Nephron (organoid): ENCODE data around the gene ADAMTS1.

Source experiments
- H3K27ac Mint-ChIP-seq, 3 experiments: 2 replicates each; pipeline ENCODE4 v1.8.0; 2020; ENCODE audit warnings: mixed read lengths in 3 of 3, mild to moderate bottlenecking in 2 of 3, moderate library complexity in 1 of 3
- H3K27me3 Mint-ChIP-seq: 2 replicates; pipeline ENCODE4 v1.8.0; 2021; ENCODE audit warnings: low read depth, mild to moderate bottlenecking, moderate library complexity, mixed read lengths
- H3K36me3 Mint-ChIP-seq: 2 replicates; pipeline ENCODE4 v1.8.0; 2020; ENCODE audit warnings: low read depth, mixed read lengths
- H3K4me1 Mint-ChIP-seq: 2 replicates; pipeline ENCODE4 v1.8.0; 2020; ENCODE audit warnings: mixed read lengths
- H3K4me3 Mint-ChIP-seq, 3 experiments: 2 replicates each; pipeline ENCODE4 v1.8.0; 2020; ENCODE audit warnings: mild to moderate bottlenecking in 3 of 3, mixed read lengths in 3 of 3, moderate library complexity in 2 of 3
- H3K9me3 Mint-ChIP-seq: 2 replicates; pipeline ENCODE4 v1.8.0; 2020; ENCODE audit warnings: mixed read lengths
- CTCF ChIP-seq, 3 experiments: fragments of 200-600 bp; sonication (generic); IDR thresholded peaks; one replicate each; pipeline ENCODE4 v1.5.0; 2021; ENCODE audit warnings: antibody characterized with exemption in 3 of 3; ENCODE audit not compliant: unreplicated experiment in 3 of 3

ADAMTS1 gene

GRCh38 chr21:26836528-26836927 lies 8.7 kb downstream of the ADAMTS1 start:
- no peaks in the 10 kb centered on the region for H3K9me3 Mint-ChIP-seq
- TF ChIP-seq CTCF (IDR thresholded peaks at IDR 0.05; ENCODE audit: unreplicated experiment in 3 of 3), result no peak

DNA sequence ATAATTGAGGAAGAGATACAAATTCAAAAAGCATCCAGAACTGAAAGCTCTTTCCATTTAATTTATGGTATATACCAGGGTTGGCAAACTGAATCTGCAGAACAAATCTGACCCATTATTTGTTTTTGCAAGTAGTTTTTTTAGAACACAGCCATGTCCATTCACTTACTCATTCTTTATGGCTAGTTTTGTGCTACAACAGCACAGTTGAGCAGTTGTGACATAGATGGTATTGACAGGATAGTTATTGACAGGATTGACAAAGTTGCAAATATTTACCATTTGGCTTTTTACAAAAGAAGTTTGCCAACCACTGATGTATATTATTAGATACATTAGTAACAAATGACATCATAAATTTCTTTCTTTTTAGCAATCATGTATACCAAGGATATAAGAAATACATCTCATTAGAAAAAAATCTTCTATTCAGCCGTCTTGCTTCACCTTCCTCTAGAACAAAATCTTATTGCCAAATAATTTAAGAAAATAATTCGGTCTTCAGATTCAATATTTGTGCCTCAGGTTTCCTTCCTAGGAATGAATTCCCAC lies 9.4 kb downstream of the ADAMTS1 start:
- H3K4me3 Mint-ChIP-seq, result no peak overlapping the region
- peaks cover 45% of the 10 kb centered on the region for H3K4me1 Mint-ChIP-seq
- peaks cover 50% of the 10 kb centered on the region for H3K36me3 Mint-ChIP-seq
- no peaks in the 10 kb centered on the region for H3K27me3 Mint-ChIP-seq
- no peak for TF ChIP-seq CTCF (IDR thresholded peaks at IDR 0.05; ENCODE audit: unreplicated experiment in 3 of 3)
- H3K27ac Mint-ChIP-seq, result peak overlapping the region in 1 of 3 experiments; percentile 17
- no peaks in the 10 kb centered on the region for H3K9me3 Mint-ChIP-seq

More at GRCh38 chr21:26836528-26836927, 8.7 kb downstream of the ADAMTS1 start:
- Mint-ChIP-seq H3K27me3 (no peaks in the 10 kb centered on the region), H3K36me3 (peaks cover 56% of the 10 kb centered on the region), H3K4me3 (no peak overlapping the region), H3K4me1 (peaks cover 48% of the 10 kb centered on the region), H3K27ac (no peak overlapping the region)

GRCh38 chr21:26835027-26835713 lies 10.0 kb downstream of the ADAMTS1 start:
- no peaks in the 10 kb centered on the region for H3K9me3 Mint-ChIP-seq
- peaks cover 44% of the 10 kb centered on the region for H3K36me3 Mint-ChIP-seq
- H3K27ac Mint-ChIP-seq, result peak overlapping the region in 1 of 3 experiments; percentile 17
- TF ChIP-seq CTCF (IDR thresholded peaks at IDR 0.05; ENCODE audit: unreplicated experiment in 3 of 3), result no peak
- H3K27me3 Mint-ChIP-seq, result no peaks in the 10 kb centered on the region
- H3K4me3 Mint-ChIP-seq, result no peak overlapping the region
- H3K4me1 Mint-ChIP-seq, result peaks cover 38% of the 10 kb centered on the region

DNA sequence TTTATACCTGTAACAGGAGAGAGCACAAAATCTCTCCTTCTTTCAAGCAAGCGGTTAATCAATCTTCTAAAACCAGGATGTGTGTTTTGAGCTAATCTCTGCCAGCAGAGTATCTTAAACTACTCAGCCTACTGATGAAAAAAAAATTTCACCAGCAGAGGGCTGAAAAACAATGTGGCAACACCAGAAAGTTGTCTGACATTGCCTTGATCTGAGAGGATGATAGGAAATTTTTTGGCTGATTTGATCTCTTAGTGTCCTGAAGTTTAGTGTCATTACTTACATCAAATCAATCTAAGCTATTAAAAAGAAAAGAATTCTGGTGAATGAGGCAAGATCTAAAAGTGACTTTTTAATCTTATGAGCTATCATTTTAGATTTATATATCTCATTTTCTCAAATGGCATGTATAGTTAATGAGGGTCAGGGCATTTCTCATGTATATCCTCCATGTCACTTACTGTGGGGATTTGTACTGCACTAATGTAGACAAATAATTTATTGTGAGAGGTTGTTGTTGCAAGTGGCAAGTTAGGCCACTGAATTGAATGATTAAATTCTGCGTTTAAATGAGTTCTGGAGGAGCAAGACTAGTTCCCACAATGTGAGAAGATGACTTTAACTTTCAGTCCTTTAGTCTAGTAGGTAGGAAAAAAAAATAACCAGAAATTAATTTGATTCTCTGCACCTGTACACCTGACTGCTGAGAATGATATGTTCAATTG lies 10.9 kb downstream of the ADAMTS1 start:
- no peaks in the 10 kb centered on the region for H3K9me3 Mint-ChIP-seq
- H3K27me3 Mint-ChIP-seq, result no peaks in the 10 kb centered on the region
- TF ChIP-seq CTCF (IDR thresholded peaks at IDR 0.05; ENCODE audit: unreplicated experiment in 3 of 3), result peak; percentile 31 to 35 (median 33)
- H3K4me1 Mint-ChIP-seq, result peaks cover 32% of the 10 kb centered on the region
- peaks cover 36% of the 10 kb centered on the region for H3K36me3 Mint-ChIP-seq
- H3K4me3 Mint-ChIP-seq, result no peak overlapping the region
- peak overlapping the region; percentile 5 to 17 (median 13) for H3K27ac Mint-ChIP-seq

- Mint-ChIP-seq H3K4me1 (peaks cover 24% of the 10 kb centered on the region), H3K27ac (no peak overlapping the region), H3K9me3 (no peaks in the 10 kb centered on the region), H3K4me3 (no peak overlapping the region), H3K27me3 (no peaks in the 10 kb centered on the region), H3K36me3 (peaks cover 27% of the 10 kb centered on the region)
- TF ChIP-seq CTCF (IDR thresholded peaks at IDR 0.05; ENCODE audit: unreplicated experiment in 3 of 3), result no peak
Measured at GRCh38 chr21:26833460-26833939, 11.7 kb downstream of the ADAMTS1 start.
